K562 (cell line): ENCODE data around the gene CAPN2. TPM values are rescaled to one million over a fixed set of nuclear protein-coding genes. Genes with fewer than 3 reads are reported as not detected.

ENCODE experiments used
- BACH1 ChIP-seq: fragments of 200-800 bp; sonication (Bioruptor generic); IDR thresholded peaks from 2 replicates; pipeline ENCODE4 v1.6.1; 2016; ENCODE audit warnings: missing genetic modification characterization, missing compliant biosample characterization
- LCOR ChIP-seq: sonication (generic); formaldehyde crosslinking; IDR thresholded peaks from 2 replicates; pipeline ENCODE4 v1.8.0; 2022; ENCODE audit warnings: mild to moderate bottlenecking, missing genetic modification reagents
- NCOA2 ChIP-seq, 2 experiments: fragments of 450-650 bp; IDR thresholded peaks; 2 replicates each; pipeline ENCODE4 v1.6.1; 2018; ENCODE audit warnings: mild to moderate bottlenecking in 2 of 2, moderate library complexity in 1 of 2; ENCODE audit not compliant: partially characterized antibody in 2 of 2
- PPARD ChIP-seq: fragments of 250-450 bp; sonication (Bioruptor Pico); IDR thresholded peaks from 2 replicates; pipeline ENCODE4 v1.8.0; 2022; ENCODE audit warnings: inconsistent platforms, mild to moderate bottlenecking, moderate library complexity
- SMARCB1 ChIP-seq: IDR thresholded peaks from 2 replicates; pipeline ENCODE4 v1.6.1; 2011; ENCODE audit warnings: improper control_type of control experiment, low read depth; ENCODE audit not compliant: insufficient read length
- STAG1 ChIP-seq: sonication (generic); formaldehyde crosslinking; IDR thresholded peaks from 2 replicates; pipeline ENCODE4 v1.5.0; 2020; ENCODE audit warnings: missing genetic modification reagents, borderline replicate concordance
- TARDBP ChIP-seq: fragments of 450-650 bp; IDR thresholded peaks from 2 replicates; pipeline ENCODE4 v1.6.1; 2016
- ZNF830 ChIP-seq: fragments of 250-450 bp; sonication (Bioruptor Pico); IDR thresholded peaks from 2 replicates; pipeline ENCODE4 v1.5.0; 2021; ENCODE audit warnings: mild to moderate bottlenecking
- polyA plus RNA-seq, 8 experiments: library from polyadenylated mRNA; depleted of rRNA in 4 of 8; stranded (reverse) in 5 of 8; unstranded in 3 of 8; fragments of >200 nt; fragmentation: Nextera tagmentation in 2 of 8; fragmentation: Illumina TruSeq in 1 of 8; extraction: Ambion mirVana in 2 of 8; extraction: Trizol in 1 of 8; gene quantifications; 2 replicates each; pipeline versions ENCODE4 v1.2.1 to v1.2.3, GENCODE V29; 2011 to 2014; ENCODE audit warnings: inconsistent platforms in 1 of 8, missing spikeins in 1 of 8
- total RNA-seq, 7 experiments: library from RNA; depleted of rRNA in 6 of 7; stranded (reverse); fragments of >200 nt in 6 of 7; fragmentation: Illumina TruSeq in 2 of 7; extraction: Trizol in 2 of 7; gene quantifications; 2 replicates each; pipeline versions ENCODE4 v1.2.1 to v1.2.3, GENCODE V29; 2011 to 2021; ENCODE audit warnings: low replicate concordance in 1 of 7
- TF ChIP-seq, protein P1 (sequence below): fragments of 450-650 bp; IDR thresholded peaks from 2 replicates; pipeline ENCODE4 v1.7.0; 2016; ENCODE audit warnings: borderline replicate concordance
- TF ChIP-seq, protein P2 (sequence below): sonication (generic); formaldehyde crosslinking; IDR thresholded peaks from 2 replicates; pipeline ENCODE4 v1.8.0; 2022; ENCODE audit warnings: mild to moderate bottlenecking, missing genetic modification reagents, borderline replicate concordance
- TF ChIP-seq, protein P3 (sequence below), 2 experiments: fragments of 200-800 bp in 1 of 2; sonication (Bioruptor generic) in 1 of 2; sonication (generic) in 1 of 2; formaldehyde crosslinking in 1 of 2; IDR thresholded peaks in 1 of 2; conservative IDR thresholded peaks in 1 of 2; 2 replicates each; pipeline versions ENCODE4 v1.5.0 to v1.6.1; 2016 to 2020; ENCODE audit warnings: missing compliant biosample characterization in 1 of 2, missing genetic modification characterization in 1 of 2, missing genetic modification reagents in 1 of 2

CAPN2 gene
- total and polyA plus RNA-seq, 9 of the 15 experiments (the other 6 are each of a cell fraction or from before 2014, with no cell fraction given), result 24.6 to 157 (median 101) TPM

DNA sequence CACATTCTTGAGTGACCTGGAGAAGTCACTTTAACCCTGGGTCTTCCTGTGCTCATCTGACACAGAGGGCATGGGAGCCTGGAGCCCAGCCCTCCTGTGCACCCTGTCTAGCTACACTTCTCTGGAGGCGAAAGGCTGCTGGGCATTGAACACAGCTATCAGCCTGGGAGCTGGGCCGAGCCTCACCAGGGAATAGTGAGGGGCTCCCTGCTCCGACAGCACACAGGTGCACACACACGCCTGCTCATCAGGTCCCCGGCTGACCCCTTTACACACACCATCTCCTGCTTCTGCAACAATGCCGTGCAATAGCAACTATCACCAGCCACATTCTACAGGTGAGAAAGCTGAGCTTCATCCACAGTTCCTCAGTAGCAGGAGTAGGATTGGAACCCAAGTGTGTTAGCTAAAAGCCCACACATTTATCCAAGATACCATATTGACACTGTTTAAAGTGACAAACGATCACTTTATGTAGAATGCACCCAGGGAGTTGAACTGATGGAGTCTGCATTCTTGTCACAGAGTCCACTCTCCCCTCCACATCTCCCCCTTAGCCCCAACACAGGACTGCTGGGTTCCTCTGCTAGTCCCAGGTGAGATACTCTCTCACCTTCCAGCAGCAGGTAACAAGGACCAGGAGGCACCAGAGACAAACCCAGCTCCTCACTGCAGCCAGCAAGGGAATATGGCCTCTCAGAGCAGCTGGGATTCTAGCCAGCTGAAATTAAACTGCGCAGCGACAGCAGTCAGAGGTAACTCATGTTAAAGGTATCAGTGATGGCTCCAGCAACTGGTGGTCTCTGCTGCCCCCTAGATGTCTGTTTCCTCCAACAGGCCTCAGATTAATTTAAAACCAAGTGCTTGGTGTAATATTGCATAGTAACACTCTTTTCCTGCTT, 28.5 kb upstream of the CAPN2 start (continued):
- TF ChIP-seq, protein P1, sequence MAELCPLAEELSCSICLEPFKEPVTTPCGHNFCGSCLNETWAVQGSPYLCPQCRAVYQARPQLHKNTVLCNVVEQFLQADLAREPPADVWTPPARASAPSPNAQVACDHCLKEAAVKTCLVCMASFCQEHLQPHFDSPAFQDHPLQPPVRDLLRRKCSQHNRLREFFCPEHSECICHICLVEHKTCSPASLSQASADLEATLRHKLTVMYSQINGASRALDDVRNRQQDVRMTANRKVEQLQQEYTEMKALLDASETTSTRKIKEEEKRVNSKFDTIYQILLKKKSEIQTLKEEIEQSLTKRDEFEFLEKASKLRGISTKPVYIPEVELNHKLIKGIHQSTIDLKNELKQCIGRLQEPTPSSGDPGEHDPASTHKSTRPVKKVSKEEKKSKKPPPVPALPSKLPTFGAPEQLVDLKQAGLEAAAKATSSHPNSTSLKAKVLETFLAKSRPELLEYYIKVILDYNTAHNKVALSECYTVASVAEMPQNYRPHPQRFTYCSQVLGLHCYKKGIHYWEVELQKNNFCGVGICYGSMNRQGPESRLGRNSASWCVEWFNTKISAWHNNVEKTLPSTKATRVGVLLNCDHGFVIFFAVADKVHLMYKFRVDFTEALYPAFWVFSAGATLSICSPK, result no peak
- TF ChIP-seq PPARD (CRISPR knock-in tag) (no peak), TARDBP (no peak), STAG1 (CRISPR knock-in tag) (peak; percentile 80), NCOA2 (IDR thresholded peaks at IDR 0.05; ENCODE audit: partially characterized antibody in 2 of 2) (no peak), BACH1 (tag) (no peak), ZNF830 (no peak), LCOR (CRISPR knock-in tag) (0 out of 2 replicates have a peak, but pooled peaks have one; percentile 27), SMARCB1 (no peak)
- TF ChIP-seq, protein P2, sequence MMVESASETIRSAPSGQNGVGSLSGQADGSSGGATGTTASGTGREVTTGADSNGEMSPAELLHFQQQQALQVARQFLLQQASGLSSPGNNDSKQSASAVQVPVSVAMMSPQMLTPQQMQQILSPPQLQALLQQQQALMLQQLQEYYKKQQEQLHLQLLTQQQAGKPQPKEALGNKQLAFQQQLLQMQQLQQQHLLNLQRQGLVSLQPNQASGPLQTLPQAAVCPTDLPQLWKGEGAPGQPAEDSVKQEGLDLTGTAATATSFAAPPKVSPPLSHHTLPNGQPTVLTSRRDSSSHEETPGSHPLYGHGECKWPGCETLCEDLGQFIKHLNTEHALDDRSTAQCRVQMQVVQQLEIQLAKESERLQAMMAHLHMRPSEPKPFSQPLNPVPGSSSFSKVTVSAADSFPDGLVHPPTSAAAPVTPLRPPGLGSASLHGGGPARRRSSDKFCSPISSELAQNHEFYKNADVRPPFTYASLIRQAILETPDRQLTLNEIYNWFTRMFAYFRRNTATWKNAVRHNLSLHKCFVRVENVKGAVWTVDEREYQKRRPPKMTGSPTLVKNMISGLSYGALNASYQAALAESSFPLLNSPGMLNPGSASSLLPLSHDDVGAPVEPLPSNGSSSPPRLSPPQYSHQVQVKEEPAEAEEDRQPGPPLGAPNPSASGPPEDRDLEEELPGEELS, result no peak
- TF ChIP-seq, protein P3, sequence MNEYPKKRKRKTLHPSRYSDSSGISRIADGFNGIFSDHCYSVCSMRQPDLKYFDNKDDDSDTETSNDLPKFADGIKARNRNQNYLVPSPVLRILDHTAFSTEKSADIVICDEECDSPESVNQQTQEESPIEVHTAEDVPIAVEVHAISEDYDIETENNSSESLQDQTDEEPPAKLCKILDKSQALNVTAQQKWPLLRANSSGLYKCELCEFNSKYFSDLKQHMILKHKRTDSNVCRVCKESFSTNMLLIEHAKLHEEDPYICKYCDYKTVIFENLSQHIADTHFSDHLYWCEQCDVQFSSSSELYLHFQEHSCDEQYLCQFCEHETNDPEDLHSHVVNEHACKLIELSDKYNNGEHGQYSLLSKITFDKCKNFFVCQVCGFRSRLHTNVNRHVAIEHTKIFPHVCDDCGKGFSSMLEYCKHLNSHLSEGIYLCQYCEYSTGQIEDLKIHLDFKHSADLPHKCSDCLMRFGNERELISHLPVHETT (CRISPR knock-in tag; conservative IDR thresholded peaks at IDR 0.05 in 1 of 2, IDR thresholded peaks at IDR 0.05 in 1 of 2), result no peak
